ENCODE results near the gene SHANK1. TPM values are rescaled to one million over a fixed set of nuclear protein-coding genes. Genes with fewer than 3 reads are reported as not detected.
"Not testable (repeated sequence)": the region's sequence is repeated elsewhere in the genome, so short reads cannot be mapped to it uniquely, and the experiment has no call there.

The SHANK1 gene
- total RNA-seq, 2 experiments from 2014 or later: not detected

DNA sequence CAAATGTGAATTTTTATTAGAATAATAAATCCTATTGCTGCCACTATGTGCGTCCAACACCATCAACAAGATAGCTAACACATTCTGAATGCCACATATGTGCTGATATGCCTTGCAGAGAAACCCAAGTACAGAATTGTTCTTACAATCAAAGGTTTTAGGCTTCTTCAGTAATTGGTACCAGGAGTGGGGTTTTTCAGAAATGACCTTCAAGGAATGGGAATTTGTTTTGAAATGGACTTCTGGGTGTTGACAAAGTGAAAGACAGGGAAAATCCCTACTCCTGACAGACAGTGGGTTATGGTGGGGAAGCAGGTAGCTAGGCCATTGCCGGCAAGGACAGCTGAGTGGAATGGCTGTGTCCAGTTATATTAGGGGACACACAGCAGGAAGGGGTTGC lies 85.6 kb downstream of the SHANK1 start:
- peaks cover 16% of the 10 kb centered on the region for H3K9me3 Mint-ChIP-seq
- no peaks in the 10 kb centered on the region for H3K4me1 Mint-ChIP-seq
- ChIA-PET POLR2A (no interaction called here), CTCF (no interaction called here)
- no peak overlapping the region for H3K27ac Mint-ChIP-seq
- peaks cover 23% of the 10 kb centered on the region for H3K27me3 Mint-ChIP-seq
- DNase-seq: no peak
- no peak overlapping the region for H3K4me3 Mint-ChIP-seq
- peaks cover 1% of the 10 kb centered on the region for H3K36me3 Mint-ChIP-seq (ENCODE audit: low read depth)

DNA sequence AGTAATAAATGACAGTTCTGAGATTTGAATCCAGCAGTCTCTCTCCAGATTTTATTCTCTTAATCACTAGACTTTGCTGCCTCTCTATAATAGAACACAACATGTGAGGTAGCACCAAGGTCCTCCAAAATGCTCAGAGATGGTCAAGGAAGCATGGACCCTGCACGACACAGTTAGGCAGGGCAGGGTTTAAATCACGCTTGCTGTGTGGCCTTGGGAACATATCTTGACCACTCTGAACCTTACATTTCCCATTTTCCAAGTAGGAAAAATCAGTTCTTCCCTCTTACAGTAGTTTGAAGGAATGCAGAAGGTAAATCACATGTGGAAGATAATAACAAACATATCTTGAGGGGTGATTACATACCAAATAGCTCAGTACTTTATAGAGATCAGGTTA lies 86.2 kb downstream of the SHANK1 start:
- Mint-ChIP-seq H3K9me3 (peaks cover 16% of the 10 kb centered on the region), H3K4me1 (no peaks in the 10 kb centered on the region), H3K36me3 (ENCODE audit: low read depth) (peaks cover 1% of the 10 kb centered on the region), H3K27me3 (peaks cover 17% of the 10 kb centered on the region), H3K4me3 (no peak overlapping the region), H3K27ac (no peak overlapping the region)
- DNase-seq: no peak
- POLR2A ChIA-PET: no interaction called here
- CTCF ChIA-PET: no interaction called here

DNA sequence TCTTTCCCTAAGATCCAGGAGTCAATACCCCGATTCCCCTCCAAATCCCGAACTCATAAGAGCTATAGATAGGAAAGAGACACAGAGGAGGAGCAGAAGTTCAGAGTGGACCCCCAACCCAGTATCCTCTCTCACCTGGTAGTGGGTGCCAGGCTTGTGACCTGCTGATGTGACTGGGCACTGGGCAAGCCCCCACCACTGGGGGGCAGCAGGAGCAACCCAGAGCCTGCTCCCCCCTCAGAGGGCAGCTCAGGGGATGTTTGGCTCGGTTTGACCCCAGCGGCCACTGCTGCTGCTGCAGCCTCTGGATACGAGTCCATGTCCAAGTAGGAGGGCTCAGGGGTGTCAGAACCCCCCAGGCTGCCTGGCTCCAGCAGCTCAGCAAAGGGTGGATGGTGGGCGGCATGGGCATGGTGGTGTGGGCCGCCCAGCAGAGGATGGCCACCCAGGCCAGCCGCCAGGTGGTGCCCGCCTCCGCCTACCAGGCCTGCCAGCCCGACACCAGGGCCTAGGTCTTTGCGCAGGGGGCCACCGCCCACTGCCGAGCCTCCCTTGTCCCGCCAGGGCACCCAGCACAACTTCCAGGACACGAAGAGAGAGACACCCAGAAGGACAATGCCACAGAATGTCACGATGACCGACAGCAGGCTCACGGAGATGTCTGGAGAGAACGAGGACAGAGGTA lies 87.3 kb downstream of the SHANK1 start:
- CTCF ChIA-PET: no interaction called here
- no peaks in the 10 kb centered on the region for H3K4me1 Mint-ChIP-seq
- no peak overlapping the region for H3K4me3 Mint-ChIP-seq
- H3K27ac Mint-ChIP-seq: no peak overlapping the region
- peaks cover 1% of the 10 kb centered on the region for H3K36me3 Mint-ChIP-seq (ENCODE audit: low read depth)
- H3K9me3 Mint-ChIP-seq: peaks cover 16% of the 10 kb centered on the region
- no peak for DNase-seq
- POLR2A ChIA-PET: no interaction called here
- H3K27me3 Mint-ChIP-seq: peaks cover 7% of the 10 kb centered on the region

DNA sequence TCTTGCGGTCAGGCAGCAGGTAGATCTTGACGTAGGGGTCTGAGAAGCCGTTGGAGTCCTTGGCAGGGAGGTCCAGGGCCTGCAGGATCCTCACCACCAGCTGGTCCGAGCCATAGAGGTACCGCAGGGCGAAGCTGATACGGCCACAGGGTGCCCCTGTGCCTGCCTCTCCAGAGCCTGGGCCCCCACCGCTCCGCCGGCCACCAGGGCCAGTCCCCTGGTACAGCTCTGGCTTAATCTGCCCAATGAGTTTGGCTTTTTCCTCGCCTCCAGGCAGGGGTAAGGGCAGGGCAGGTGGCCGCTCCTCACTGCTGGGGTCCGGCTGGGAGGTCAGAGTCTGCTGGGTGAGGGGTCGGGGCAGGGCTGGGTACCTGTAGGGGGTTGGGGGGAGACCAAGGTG lies 89.8 kb downstream of the SHANK1 start:
- Mint-ChIP-seq H3K4me3 (no peak overlapping the region), H3K36me3 (ENCODE audit: low read depth) (peaks cover 1% of the 10 kb centered on the region), H3K27ac (no peak overlapping the region), H3K9me3 (peaks cover 12% of the 10 kb centered on the region), H3K4me1 (no peaks in the 10 kb centered on the region), H3K27me3 (no peaks in the 10 kb centered on the region)
- POLR2A ChIA-PET: no interaction called here
- CTCF ChIA-PET: no interaction called here
- no peak for DNase-seq

DNA sequence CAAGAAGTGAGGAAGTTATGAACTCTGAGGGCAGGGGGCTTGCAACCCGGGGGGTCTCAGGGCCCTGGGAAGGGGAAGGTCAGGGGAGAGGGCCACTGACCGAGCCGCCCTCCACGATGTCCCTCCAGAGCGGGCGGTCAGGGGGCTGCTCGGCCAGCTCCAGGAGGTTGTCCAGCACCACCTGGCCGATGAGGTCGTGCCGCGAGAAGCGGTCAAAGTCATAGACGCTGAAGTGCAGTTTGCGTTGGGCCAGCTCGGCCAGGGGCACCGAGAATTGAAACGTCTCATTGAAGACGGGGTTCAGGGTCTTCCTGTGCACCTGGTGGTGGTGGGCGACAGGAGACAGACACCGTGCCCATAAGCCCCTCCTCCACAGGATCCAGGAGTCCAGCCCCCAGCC lies 90.4 kb downstream of the SHANK1 start:
- H3K9me3 Mint-ChIP-seq: peaks cover 11% of the 10 kb centered on the region
- no peaks in the 10 kb centered on the region for H3K4me1 Mint-ChIP-seq
- H3K36me3 Mint-ChIP-seq (ENCODE audit: low read depth): peaks cover 1% of the 10 kb centered on the region
- DNase-seq: no peak
- H3K4me3 Mint-ChIP-seq: no peak overlapping the region
- H3K27ac Mint-ChIP-seq: no peak overlapping the region
- ChIA-PET POLR2A (no interaction called here), CTCF (no interaction called here)
- H3K27me3 Mint-ChIP-seq: no peaks in the 10 kb centered on the region

DNA sequence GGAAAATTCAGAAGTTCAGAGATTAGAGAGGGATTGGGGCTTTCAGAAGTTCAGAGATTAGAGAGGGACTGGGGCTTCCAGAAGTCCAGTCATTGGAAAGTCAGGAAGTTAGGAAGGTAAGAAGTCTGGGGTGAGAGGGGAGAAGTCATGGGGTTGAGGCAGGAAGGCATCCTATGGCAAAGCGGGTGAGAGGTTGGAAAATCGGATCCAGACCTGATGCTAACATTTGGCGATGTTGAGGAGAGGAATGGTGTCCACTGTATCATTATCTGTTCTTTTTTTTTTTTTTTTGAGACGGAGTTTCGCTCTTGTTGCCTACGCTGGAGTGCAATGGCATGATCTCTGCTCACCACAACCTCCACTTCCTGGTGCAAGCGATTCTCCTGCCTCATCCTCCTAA lies 91.1 kb downstream of the SHANK1 start:
- Mint-ChIP-seq H3K4me3 (no peak overlapping the region), H3K36me3 (ENCODE audit: low read depth) (no peaks in the 10 kb centered on the region), H3K27ac (no peak overlapping the region), H3K4me1 (no peaks in the 10 kb centered on the region), H3K9me3 (peaks cover 6% of the 10 kb centered on the region), H3K27me3 (no peaks in the 10 kb centered on the region)
- no peak for DNase-seq
- CTCF ChIA-PET: no interaction called here
- POLR2A ChIA-PET: no interaction called here

DNA sequence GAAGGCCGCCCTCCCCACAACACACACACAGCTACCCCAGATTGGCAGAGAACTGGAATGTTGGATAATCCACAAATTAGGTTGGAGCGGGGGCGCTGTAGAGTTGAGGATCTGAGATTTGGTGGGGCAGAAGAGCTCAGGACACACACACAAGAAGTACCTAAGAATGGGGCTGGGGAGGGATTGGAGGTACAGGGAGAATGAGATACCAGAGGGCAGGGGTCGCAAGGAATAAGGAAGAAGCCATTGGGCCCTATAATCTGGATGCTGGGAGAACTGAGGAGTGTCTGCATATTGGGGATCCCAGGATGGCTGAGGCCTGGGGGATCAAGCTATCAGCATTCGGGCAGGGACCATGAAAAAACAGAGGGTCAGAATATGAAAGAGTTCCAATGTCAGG lies 91.5 kb downstream of the SHANK1 start:
- H3K4me1 Mint-ChIP-seq: no peaks in the 10 kb centered on the region
- ChIA-PET POLR2A (no interaction called here), CTCF (no interaction called here)
- no peak overlapping the region for H3K4me3 Mint-ChIP-seq
- H3K27ac Mint-ChIP-seq: no peak overlapping the region
- DNase-seq: no peak
- no peaks in the 10 kb centered on the region for H3K27me3 Mint-ChIP-seq
- peaks cover 2% of the 10 kb centered on the region for H3K9me3 Mint-ChIP-seq
- no peaks in the 10 kb centered on the region for H3K36me3 Mint-ChIP-seq (ENCODE audit: low read depth)

DNA sequence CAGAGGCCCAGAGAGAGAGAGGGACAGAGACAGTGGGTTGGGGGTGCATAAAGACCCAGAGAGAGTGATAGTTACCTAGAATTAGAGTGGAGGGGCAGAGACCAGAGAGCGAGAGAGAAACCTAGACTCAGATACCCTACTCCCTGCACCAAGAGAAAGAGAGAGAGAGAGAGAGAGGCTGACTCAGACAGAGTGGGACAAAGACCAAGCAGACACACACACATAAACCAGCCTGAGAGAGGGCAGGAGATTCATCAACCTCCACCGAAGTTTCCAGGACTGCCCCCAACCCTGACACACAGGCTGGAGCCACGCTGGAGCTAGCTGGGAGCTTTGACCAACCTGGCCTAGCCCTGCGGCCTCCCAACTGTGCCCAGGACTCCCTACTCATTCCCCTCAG lies 92.8 kb downstream of the SHANK1 start:
- Mint-ChIP-seq H3K4me3 (no peak overlapping the region), H3K36me3 (ENCODE audit: low read depth) (no peaks in the 10 kb centered on the region), H3K27me3 (no peaks in the 10 kb centered on the region), H3K9me3 (no peaks in the 10 kb centered on the region), H3K27ac (no peak overlapping the region), H3K4me1 (no peaks in the 10 kb centered on the region)
- ChIA-PET POLR2A (no interaction called here), CTCF (no interaction called here)
- DNase-seq: no peak

DNA sequence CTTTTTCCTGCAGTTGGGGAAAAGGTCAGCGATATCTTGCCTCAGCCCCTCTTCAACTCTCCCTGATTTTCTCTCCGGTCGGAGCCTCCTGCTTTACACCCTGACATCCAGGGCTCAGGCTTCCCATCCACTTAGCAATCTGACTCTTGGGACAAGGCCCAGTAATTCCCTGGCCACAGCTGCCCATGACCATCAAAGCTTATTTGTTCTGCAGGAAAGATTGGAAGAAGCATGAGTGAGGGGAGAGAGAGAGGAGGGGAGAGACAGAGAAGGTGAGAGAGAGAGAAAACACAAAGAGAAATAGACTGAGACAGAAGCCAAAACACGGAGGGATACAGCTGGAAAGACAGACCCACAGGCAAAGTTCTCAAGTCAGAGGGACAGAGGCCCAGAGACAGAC lies 93.6 kb downstream of the SHANK1 start:
- Mint-ChIP-seq H3K9me3 (no peaks in the 10 kb centered on the region), H3K4me3 (no peak overlapping the region)
- CTCF ChIA-PET: no interaction called here

DNA sequence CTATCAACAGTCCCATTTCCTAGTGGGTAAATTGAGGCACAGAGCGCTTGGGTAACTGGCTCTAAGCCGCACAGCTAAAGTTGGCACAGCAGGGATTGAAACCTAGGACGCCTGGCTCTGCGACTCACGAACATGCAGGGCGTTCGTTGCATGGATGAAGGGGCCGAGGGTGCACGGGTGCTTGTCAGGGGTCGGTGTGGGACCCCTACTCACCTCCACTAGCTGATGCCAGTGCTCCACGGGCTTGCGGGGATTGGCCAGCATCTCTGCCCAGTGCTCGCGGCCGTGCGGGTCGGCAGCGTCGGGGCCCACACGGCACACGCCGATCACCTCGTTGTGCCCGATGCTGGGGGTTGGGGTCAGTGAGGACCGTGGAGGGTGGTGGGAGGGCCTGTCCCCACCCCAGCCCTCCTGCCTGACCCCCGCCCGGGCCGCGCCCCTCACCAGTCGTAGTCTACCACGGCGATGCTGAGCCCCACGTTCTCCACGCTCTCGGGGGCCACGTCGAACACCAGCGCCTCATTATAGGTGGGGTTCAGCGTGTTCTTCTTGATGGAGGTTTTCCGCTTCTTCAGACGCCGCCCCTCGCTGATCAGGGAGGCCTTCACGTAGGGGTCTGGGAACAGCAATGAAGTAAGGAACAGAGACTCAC lies 94.5 kb downstream of the SHANK1 start:
- Mint-ChIP-seq H3K27me3 (no peaks in the 10 kb centered on the region), H3K4me3 (no peak overlapping the region), H3K9me3 (no peaks in the 10 kb centered on the region), H3K27ac (no peak overlapping the region), H3K36me3 (ENCODE audit: low read depth) (no peaks in the 10 kb centered on the region), H3K4me1 (no peaks in the 10 kb centered on the region)
- CTCF ChIA-PET: no interaction called here
- POLR2A ChIA-PET: no interaction called here
- DNase-seq: no peak

More for the DNA sequence above, 93.6 kb downstream of the SHANK1 start:
- DNase-seq: no peak
- Mint-ChIP-seq H3K27ac (no peak overlapping the region), H3K27me3 (no peaks in the 10 kb centered on the region), H3K4me1 (no peaks in the 10 kb centered on the region), H3K36me3 (ENCODE audit: low read depth) (no peaks in the 10 kb centered on the region)
- POLR2A ChIA-PET: no interaction called here

DNA sequence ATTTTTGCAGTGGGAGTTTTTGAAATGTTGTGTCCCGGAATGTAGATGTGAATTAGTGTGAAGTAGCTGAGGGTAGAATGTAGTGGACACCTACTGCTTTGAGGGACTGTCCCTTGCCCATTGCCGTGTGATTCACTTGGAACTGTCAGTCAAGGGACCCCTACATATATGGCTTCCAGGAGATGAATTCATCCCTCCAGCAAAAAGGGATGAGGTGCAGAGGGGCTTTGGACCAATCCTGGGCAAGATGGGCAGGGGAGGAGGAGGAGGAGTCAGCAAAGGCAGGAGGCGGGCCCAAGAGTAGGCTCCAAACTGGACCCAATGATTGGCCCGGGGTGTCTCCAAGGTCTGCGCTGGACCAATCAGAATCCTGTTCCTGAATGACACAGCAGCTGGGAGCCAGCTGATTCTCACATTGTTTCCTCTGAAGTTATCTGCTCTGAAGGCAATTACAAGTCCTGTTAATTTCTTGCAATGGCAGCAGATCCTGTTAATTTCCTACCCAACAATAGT lies 99.2 kb downstream of the SHANK1 start:
- DNase-seq; H3K4me3 Mint-ChIP-seq; H3K27me3 Mint-ChIP-seq; H3K36me3 Mint-ChIP-seq (ENCODE audit: low read depth); H3K27ac Mint-ChIP-seq; H3K4me1 Mint-ChIP-seq; H3K9me3 Mint-ChIP-seq; POLR2A ChIA-PET; CTCF ChIA-PET: not testable (repeated sequence)

DNA sequence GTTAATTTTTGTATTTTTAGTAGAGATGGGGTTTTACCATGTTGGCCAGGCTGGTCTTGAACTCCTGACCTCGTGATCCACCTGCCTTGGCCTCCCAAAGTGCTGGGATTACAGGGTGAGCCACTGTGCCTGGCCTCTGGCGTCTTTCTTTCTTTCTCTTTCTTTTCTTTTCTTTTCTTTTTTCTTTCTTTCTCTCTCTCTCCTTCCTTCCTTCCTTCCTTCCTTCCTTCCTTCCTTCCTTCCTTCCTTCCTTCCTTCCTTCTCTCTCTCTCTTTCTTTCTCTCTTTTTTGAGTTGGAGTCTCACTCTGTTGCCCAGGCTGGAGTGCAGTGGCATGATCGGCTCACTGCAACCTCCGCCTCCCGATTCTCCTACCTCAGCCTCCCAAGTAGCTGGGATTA lies 100.4 kb downstream of the SHANK1 start:
- H3K27ac Mint-ChIP-seq; H3K9me3 Mint-ChIP-seq; H3K27me3 Mint-ChIP-seq; H3K36me3 Mint-ChIP-seq (ENCODE audit: low read depth); CTCF ChIA-PET; POLR2A ChIA-PET; H3K4me1 Mint-ChIP-seq; H3K4me3 Mint-ChIP-seq; DNase-seq: not testable (repeated sequence)

DNA sequence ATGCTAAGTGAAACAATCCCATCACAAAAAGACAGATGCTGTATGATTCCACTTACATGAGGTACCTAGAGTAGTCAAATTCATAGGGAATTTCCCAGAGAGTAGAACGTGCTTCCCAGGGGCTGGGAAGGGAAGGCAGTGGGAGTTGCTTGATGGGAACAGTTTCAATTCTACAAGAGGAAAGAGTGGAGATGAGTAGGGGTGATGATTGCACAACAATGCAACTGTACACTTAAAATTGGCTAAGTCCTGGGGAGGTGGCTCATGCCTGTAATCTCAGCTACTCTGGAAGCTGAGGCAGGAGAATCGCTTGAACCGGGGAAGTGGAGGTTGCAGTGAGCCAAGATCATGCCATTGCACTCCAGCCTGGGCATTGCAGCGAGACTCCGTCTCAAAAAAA lies 101.2 kb downstream of the SHANK1 start:
- DNase-seq, H3K27me3 Mint-ChIP-seq, CTCF ChIA-PET: not testable (repeated sequence)

More for the DNA sequence above, 101.2 kb downstream of the SHANK1 start:
- H3K27ac Mint-ChIP-seq; H3K36me3 Mint-ChIP-seq (ENCODE audit: low read depth); H3K9me3 Mint-ChIP-seq; H3K4me3 Mint-ChIP-seq; H3K4me1 Mint-ChIP-seq; POLR2A ChIA-PET: not testable (repeated sequence)

Data from activated CD4-positive, alpha-beta T cell treated with anti-CD3 and anti-CD28 coated beads, Interleukin-2, amount 10 ng/mL, durations not matched to agents 7 days and 5 days (primary cell).